GM21390 (cell line): ENCODE results near the gene SYT3.

ENCODE experiments used
- ATAC-seq: cut with Tn5 transposase; IDR thresholded peaks from one replicate; pipeline ENCODE4 v1.9.1; 2021; ENCODE audit not compliant: unreplicated experiment

The SYT3 gene

DNA sequence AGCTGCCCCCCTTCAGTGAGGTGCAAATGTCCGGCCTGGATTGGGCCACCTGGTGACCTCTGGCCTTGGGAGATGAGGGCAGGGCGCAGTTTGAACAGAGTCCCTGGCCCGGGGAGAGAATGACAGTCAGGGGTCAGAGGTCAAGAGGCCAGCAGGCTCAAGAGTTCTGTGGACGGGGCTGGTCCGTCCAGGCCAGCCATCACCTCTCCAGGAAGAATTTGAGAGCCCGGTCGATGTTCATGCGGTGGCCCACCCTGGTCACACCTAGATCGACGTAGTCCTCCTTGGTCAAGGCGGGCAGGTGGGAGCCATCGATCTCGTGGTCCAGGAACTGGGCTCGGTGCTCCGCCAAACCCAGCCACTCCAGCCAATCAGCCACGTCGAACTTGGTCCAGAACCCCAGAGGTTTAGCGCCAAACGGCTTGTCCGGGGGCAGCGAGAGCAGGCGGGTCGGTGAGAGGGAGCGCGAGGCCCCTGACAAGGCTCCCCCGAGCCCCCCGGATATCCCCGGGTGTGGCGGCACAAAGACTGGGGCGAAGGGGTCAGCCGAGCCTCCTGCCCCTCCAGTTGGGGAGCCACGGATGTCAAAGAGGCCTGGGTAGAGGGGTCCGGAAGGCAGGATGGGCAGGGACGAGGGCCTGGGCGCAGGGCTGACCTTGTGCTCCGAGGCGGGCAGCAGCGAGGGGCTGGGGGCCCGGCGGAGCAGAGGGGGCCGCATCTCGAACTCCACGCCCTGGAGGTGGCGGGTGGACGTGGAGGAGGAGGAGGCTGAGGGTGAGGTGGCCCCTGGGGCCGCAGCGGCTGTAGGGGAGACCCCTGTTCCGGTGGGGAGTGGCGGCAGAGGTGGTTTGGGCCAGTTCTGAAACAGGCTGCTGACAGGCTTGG, 22.3 kb upstream of the SYT3 start:
- no peak for ATAC-seq

DNA sequence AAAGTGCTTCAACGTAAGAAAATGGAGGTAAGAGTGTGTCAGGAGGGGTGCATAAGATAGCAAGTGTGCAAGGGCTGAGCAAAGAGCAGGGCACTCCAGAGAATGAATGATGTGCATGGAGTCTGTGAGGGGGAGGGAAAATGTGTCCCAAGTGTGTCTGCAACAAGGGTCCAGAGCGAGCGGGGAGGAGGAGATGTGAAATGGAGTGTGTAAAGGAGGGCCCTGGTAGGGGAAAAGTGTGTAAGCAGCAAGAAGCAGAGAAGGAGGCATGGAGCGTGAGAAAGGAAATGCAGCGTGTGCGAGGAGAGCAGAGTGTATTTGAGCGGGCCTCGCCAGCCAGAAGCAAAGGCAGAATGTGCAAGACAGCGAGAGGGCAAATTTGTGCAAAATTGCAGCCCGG, 21.3 kb upstream of the SYT3 start:
- no peak for ATAC-seq

DNA sequence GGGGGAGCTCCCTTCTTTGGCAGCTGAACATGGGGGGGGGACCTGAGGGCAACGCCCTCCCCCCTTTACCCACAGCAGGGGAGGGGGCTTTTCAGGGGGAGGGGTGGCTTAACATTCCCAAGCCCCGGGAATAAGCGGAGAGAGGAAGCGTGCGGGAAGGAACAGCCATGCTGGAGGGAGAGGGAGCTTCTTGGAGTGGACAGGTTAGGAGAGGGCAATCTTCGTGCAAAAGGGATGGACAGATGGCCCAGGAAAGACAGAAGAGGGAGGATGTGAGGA, 20.3 kb upstream of the SYT3 start:
- ATAC-seq = no peak

DNA sequence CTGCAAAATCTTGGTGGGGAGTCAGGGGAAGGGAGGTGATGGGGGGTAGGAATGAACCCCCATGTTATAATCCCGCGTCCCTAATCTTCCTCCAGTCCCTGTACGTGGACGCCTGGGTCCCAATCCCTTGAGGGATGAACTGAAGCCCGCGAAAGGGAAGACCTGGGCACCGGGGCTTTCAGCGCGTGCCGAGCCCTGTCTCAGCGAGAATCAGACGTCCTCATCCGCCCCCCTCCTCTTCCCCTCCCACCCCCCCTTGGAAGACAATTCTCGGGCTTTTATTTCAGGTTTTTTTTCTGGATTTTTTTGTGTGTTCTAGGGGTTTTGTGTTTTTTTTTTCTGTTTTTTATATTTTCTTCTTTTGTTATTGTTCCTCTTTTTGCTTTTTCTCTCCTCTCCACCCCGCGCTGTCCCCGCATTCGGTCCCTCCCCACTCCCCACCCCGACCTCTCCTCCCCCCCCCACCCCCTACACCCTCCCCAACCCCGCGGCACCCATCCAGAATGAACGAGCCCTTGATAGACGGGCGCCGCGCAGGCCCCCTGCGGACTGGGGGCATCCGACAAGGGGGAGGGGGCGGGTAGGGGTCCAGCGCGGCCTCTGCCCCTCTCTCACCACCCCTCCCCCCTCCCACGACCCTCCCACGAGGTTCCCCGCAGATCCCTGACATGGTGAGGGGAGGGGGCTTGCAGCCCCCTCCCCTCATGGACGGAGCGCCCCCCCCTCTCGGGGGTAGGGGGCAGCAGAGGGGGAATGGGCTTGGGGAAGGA, 19.8 kb upstream of the SYT3 start:
- ATAC-seq = no peak

DNA sequence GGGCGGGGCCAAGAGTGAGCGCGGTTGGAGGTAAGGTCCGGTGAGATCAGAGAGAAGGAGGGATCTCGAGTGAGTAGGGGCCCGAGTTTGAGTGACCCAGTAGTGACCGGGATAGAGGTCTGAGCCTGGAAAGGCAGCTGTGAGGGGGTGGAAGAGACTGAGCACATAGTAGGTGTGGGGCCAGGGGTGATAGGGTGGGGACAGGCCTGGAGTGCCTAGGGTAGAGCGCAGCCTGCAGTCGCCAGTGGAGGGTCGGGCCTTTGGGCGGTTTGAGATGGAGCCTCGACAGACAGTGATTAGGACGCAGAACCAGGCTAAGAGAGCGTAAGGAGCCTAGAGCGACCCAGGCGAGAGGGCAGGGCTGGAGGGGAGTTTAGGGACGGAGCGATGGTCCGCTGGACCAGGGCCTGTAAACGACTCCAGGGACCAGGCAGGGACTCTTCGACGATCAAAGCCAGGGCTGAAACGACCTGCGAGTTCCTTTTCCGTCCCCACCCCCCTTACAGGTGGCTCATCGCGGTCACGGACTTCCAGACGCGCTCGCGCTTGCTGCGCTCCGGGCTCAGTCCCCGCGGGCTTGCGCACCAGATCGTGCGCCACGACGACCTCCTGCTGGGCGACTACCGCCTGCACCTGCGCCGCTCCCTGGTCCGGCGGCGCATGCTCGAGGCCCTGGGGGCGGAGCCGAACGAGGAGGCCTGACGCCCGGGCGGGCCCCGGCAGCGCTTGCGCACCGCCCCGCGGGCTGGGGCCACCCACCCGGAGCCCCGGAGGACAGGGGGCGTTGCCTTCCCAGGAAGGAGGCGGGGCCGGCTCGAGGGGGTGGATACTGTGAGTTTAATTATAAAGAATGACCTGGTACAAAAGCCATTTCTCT, 19.0 kb upstream of the SYT3 start:
- ATAC-seq = no peak

DNA sequence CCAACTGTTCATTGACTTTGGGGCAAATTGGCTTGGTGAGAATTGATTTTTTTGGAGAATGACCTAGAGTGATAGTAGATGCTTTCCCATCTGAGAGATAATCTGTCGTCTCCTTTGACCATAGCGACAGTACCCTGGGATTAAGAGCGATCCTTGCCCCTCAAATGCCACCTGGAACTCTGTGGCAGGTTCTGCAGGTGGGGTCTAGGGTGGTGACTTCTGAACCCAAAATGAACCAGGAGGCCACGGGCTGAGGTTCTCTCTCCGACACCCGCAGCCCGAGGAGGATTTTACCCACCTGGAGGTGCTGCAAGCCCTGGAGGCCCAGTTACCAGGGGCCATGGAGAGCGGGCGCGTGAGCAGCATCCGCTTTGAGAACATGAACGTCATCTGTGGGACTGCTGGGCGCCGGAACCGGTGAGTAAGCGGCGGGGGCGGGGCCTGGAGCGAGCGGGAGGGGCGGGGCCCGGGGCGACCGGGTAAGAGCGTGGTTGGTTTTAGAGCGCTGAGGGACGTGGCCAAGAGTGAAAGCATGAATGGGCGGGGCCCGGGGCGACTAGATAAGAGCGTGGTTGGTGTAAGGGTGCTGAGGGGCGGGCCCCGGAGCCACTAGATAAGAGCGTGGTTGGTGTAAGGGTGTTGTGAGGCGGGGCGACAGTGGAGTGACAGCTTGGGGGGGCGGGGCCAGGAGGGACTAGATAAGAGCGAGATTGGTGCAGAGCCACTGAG, 18.2 kb upstream of the SYT3 start:
- no peak for ATAC-seq

DNA sequence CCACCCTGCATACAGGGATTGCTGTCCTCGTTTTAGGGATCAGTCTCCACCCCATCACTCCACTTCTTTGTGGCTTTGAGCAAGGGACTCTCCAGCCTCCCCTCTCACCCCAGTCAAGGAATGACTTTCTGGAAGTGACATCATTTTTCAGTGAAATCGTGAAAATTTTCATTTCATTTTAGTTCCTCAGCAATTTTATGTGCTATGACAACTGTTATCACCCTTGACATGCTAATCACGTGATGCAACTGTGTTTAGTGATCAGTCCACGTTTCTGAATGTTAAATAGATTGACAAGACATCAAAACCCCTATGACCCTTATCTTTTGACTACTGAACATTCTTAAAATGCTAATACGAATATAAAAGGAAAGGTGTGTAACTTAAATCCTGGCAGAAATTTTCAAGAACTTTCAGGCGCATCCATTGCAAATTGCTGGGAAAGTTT, 17.6 kb upstream of the SYT3 start:
- ATAC-seq = no peak

DNA sequence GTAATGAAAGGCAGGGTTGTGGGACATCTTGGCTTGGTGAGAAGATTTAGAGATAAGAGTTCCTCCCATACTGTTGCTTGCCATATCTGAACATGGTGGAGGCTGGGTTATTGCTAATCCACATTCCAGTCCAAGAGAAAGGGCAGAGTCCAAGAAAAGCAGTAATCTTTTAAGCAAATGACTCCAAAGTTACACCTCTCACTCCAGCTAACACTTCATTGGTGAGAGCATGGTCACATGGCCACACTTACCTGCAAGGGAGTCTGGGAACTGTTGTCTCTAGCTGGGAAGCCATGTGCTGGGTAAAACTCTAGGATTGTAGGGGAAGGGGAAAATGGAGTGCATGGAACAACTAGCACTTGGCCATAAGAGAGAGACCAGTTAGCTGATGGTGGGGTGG, 15.2 kb upstream of the SYT3 start:
- ATAC-seq = no peak

DNA sequence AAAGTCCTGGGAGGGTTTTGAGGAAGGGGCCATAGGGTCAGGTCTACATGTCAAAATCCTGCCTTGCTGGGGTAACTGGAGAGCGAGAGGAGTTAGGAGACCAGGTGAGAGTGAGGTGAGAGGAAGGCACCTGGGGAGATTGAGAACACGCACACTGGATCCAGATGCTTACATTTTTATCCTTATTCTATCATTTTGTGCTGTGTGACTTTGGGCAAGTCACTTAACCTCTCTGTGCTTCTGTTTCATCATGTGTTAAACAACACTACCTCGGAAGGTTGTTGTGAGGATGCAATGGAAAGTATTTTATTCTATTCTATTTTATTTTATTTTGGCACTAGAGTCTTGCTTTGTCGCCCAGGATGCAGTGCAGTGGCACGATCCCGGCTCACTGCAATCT, 13.0 kb upstream of the SYT3 start:
- ATAC-seq = no peak

DNA sequence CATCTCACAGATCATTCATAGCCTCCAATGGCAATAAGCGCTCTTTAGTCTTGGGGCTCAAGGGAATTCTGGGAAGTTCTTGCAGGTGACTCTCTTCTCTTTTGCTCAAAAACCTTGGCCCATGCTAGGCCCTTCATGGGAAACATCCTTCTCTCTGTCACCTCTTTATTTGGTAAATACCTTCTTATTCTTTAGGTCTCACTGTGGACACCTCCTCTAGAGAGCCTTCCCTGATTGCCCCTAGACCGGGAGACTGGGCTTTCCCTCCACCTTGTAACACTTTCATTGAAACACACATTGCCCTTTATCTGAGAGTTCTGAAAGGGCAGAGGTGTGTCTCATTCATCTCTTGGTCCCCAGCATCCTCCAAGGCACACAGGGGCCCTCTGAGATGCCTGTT, 11.5 kb upstream of the SYT3 start:
- ATAC-seq = no peak

DNA sequence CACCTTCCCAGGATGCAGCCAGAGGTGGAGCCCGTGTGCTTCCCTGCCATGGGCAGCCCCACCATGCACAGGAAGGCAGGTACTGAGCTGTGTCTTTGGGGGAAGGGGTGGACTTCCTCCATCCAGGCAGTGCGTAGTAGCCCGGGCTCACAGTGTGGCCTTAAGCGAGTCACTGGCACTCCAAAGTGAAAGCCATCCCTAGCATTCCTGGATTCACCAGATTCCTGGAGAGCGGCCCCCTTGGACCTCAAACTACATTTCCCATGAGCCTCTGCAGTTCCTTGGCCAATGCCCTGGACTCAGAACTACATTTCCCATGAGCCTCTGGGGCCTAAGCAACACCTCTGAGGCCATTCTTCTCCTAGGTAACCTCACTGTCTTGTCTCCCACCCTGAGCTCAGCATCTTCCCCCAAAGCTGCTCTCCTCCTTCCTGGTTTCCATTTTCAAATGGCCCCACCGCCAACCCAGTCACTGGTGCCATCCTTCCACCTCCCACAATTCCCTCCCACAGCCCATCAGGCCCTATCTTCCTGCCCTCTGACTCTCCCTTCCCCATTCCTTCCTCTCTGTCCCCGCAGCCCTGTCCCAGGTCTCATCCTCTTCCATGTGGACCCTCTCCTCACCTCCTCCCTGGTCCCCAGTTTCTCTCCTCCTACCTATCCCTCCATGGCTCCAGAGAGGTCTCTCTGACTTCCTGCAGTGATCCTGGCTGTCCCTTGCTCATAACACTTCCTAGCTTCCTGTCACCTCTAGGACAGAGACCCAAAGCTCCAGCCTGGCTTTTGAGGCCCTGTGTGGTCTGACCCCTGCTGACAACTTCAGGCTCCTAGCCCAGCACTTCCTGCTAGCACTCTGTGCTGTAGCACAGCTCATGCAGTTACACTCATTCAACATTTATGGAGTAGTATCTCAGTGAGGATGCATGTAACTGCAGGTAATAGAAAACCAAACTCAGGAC, 10.0 kb upstream of the SYT3 start, which contains the start of gene C19orf81:
Gene C19orf81 (plus strand): TSS at position 13 of the 959 bp plus-strand sequence. CDS start 0 bp downstream, at position 13.
- no peak for ATAC-seq

DNA sequence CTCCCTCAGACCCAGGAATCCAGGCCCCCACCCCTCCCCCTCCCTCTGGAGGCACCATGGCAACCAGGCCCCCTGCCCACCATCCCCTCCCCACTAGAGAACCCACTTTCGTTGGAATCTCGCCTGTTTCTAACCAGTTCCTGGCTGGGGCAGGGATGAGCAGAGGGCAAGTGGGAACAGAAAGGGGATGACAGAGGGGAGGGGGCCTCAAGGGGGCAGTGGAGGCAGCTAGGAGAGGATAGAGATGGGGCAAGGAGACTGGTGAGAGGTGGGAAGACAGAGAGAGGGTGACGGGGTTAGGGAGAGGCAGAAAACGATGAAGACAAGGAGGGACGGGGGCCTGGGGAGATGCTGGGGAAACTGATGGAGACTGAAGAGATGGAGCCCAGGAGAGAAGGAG, 9.0 kb upstream of the SYT3 start:
- no peak for ATAC-seq

DNA sequence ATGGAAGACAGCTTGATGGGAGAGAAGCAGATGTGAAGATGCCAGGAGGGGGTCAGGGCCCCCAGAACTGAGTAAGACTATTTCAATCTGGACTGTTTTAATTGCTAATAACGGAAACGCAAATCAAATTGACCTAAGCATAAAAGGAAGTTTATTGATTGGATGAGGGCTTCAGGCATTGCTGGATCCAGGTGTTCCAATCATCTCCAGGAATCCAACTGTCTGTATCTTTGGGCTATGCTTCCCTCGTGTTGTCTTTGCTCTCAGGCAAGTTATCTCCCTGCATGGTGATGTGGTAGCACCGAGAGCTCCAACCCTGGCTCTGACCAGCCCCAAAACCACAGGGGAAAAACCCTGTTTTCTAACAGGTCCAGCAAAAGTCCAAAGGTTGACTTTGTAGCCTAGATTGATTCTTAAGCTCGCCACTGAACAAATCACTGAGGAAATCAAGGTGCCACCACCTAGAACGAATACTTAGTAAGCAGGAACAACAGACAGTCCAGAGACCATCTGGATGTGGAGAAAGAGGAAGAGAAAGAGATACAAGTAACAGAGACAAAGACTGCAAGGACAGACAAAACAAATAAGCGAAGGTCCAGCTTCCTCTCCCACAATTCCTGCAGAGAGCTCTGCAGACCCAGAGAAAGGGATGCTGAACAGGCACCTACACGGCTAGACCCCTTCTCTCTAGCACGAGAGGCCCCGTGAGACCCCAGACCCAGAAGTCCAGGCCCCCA, 8.4 kb upstream of the SYT3 start:
- ATAC-seq = no peak

DNA sequence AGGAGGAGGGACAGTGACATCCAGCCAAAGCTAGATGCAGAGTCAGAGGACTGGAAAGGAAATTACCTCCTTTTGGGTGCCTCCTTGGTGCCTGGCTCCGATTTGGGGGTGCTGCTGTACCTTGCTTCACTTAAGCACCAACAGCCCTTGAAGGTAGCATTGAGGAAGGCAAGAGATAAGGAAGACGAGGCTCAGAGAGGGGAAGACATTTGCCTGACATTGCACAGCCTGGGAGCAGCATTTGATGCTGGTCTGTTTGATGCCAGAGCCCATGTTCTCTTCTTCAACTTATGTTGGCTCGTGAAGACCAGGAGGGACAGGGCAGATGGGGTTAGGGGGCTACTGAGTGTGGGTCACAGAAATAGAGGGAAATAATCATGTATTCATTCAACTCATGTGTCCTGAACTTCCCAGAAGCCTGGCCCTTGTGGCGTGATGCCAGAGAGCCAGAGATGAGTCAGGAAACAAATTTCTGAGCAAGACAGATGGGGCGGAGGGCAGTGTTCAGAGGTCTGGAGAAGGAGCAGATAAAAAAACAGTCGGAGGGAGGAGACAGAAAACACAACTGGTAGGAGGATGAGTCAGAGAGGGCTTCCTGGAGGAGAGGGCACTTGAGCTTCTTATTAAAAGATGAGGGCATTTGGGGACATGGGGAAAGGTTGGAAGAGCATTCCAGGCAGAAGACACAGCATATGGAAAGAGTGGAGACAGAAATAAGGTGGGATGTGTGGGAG, 6.6 kb upstream of the SYT3 start:
- no peak for ATAC-seq

DNA sequence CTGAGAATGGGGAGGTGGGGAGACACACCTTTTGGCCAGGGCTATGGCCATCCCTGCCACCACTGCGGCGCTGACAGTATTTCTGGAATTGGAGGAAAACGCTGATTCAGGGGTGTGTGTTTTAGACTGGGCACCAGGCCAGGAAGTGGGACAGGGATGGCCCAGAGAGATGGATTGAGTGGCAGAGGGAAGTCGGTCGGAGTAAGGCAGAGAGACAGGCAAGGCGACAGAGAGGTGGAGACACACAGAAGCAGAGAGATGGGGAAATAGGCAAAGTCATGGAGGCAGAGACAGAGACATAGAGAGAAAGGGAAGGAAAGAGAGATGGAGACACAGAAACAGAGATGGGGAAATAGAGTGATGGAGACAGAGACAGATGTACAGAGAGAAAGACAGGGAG, 5.4 kb upstream of the SYT3 start:
- ATAC-seq = no peak

DNA sequence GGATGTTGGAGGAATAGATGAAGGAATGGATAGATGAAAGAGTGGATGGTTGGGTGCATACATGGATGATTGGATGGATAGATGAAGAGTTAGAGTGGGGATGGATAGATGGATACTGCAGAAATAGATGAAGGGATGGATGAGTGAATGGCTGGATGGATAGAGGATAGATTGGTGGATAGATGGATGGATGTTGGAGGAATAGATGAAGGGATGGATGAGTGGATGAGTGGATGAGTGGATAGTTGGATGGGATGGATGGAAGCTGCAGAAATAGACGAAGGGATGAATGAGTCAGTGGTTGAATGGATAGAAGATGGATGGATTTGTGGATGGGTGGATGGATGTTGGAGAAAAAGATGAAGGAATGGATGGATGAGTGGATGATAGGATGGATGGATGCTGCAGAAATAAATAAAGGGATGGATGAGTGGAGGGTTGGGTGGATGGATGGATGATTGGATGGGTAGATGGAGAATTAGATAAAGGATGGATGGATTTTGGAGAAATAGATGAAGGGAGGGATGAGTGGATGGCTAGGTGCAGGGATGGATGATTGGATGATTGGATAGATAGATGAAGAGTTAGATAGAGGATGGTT, 4.7 kb upstream of the SYT3 start:
- ATAC-seq = no peak

DNA sequence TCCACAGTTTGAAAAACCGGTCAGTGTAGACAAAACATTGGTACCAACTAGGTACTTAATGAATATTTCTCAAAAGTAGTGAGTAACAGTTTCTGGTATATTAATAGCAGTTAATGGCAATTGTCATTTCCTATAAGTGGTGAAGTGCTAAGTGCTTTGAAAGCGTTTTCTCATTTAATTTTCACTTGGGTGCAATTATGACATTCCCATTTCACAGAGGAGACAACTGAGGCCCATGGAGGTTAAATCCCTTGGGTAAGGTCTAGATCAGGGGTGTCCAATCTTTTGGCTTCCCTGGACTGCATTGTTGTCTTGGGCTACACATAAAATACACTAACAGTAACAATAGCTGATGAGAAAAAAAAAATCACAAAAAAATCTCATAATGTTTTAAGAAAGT, 687 bp upstream of the SYT3 start:
- ATAC-seq = no peak

DNA sequence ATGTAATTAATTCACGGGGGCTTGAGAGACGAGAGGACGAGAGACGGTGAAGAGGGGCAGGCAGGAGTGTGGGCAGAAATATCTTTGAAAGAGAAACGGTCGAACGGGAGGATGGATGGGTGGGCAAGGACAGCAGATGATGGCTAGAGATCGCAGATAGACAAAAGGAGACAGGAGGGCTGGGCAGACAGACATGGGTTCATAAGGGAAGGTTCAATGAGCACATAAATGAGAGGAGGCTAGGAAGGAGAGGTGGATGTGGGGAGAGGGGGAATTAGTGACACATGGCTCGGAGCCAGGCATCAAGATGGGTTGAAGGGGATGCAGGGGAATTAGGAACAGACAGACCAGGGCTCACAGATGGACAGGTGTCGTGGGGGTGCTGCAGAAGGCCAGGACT, 1.1 kb downstream of the SYT3 start:
- no peak for ATAC-seq
